HCT116 (cell line): Measurements from ENCODE around the gene DPF3.

Experiments used
- EZH2phosphoT487 ChIP-seq: fragments of 200-600 bp; IDR thresholded peaks from 2 replicates; pipeline ENCODE4 v1.6.1; 2018; ENCODE audit warnings: antibody characterized with exemption, borderline replicate concordance
- JUND ChIP-seq: IDR thresholded peaks from 2 replicates; pipeline ENCODE4 v1.6.1; 2012
- POLR2A ChIP-seq: IDR thresholded peaks from 2 replicates; pipeline ENCODE4 v1.7.0; 2011; ENCODE audit warnings: borderline replicate concordance; ENCODE audit not compliant: insufficient read depth, insufficient read length; ENCODE audit errors: extremely low read depth
- POLR2AphosphoS5 ChIP-seq: IDR thresholded peaks from 2 replicates; pipeline ENCODE4 v1.6.1; 2011; ENCODE audit warnings: mild to moderate bottlenecking, low read depth, low read length, moderate library complexity
- RAD21 ChIP-seq: IDR thresholded peaks from 2 replicates; pipeline ENCODE4 v1.6.1; 2012; ENCODE audit warnings: low read depth, mild to moderate bottlenecking
- SIN3A ChIP-seq: IDR thresholded peaks from 2 replicates; pipeline ENCODE4 v1.6.1; 2012; ENCODE audit warnings: low read depth
- SP1 ChIP-seq: IDR thresholded peaks from 2 replicates; pipeline ENCODE4 v1.6.1; 2012; ENCODE audit warnings: low read depth
- SRF ChIP-seq: IDR thresholded peaks from 2 replicates; pipeline ENCODE4 v1.6.1; 2012; ENCODE audit warnings: low read depth
- TCF7L2 ChIP-seq: IDR thresholded peaks from 2 replicates; pipeline ENCODE4 v1.7.0; 2011; ENCODE audit warnings: borderline replicate concordance, inconsistent platforms; ENCODE audit not compliant: insufficient read depth, insufficient read length; ENCODE audit errors: extremely low read depth
- TF ChIP-seq, protein P1 (sequence below), 3 experiments: fragments of 200-600 bp in 1 of 3; sonication (generic) in 1 of 3; IDR thresholded peaks in 2 of 3; conservative IDR thresholded peaks in 1 of 3; 2 replicates each; pipeline ENCODE4 v1.5.1; 2012 to 2017; ENCODE audit warnings: low read depth in 2 of 3, low read length in 2 of 3, antibody characterized with exemption in 1 of 3, borderline replicate concordance in 1 of 3, control low read depth in 1 of 3, mild to moderate bottlenecking in 1 of 3, mixed read lengths in 1 of 3, mixed run types in 1 of 3, moderate library complexity in 1 of 3; ENCODE audit not compliant: insufficient read depth in 1 of 3
- TF ChIP-seq, protein P2 (sequence below): IDR thresholded peaks from 2 replicates; pipeline ENCODE4 v1.6.1; 2012; ENCODE audit warnings: low read depth
- TF ChIP-seq, protein P3 (sequence below): IDR thresholded peaks from 2 replicates; pipeline ENCODE4 v1.6.1; 2011; ENCODE audit warnings: mild to moderate bottlenecking, low read length, moderate library complexity; ENCODE audit not compliant: insufficient replicate concordance; ENCODE audit errors: extremely low read depth
- TF ChIP-seq, protein P4 (sequence below): IDR thresholded peaks from 2 replicates; pipeline ENCODE4 v1.6.1; 2012

DNA sequence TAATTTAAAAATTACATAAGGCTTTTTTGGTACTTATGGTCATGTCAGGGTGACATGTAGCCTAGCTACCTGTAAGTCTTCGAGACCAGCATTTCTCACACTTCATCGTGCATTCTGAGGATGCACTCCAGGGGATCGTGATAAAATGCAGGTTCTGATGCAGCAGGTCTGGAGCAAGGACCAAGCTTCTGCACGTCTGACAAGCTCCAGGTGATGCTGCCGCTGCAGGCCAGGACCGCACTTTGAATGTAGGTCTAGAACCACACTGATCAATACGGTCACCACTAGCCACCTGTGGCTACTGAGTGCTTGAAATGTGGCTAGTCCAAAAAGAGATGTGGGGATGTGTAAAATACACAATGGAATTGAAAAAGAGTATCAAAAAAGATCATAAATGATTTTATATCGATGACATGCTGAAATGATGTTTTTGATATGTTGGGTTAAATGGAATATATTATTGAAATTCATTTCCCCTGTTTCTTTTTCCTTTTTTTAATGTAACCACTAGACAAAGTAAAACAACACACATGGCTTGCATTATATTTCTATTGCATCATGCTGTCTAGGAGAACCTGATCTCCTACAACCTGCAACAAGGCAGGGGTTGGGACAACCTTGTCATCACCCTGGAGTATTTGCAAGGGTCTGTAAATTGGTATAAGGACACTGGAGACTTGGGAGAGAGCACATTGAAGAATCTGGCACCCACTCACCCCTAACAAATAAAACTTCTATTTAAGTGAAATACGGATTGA lies 142.4 kb downstream of the DPF3 start:
- TF ChIP-seq POLR2AphosphoS5 = no peak
- TF ChIP-seq SRF = no peak
- TF ChIP-seq, protein P1, sequence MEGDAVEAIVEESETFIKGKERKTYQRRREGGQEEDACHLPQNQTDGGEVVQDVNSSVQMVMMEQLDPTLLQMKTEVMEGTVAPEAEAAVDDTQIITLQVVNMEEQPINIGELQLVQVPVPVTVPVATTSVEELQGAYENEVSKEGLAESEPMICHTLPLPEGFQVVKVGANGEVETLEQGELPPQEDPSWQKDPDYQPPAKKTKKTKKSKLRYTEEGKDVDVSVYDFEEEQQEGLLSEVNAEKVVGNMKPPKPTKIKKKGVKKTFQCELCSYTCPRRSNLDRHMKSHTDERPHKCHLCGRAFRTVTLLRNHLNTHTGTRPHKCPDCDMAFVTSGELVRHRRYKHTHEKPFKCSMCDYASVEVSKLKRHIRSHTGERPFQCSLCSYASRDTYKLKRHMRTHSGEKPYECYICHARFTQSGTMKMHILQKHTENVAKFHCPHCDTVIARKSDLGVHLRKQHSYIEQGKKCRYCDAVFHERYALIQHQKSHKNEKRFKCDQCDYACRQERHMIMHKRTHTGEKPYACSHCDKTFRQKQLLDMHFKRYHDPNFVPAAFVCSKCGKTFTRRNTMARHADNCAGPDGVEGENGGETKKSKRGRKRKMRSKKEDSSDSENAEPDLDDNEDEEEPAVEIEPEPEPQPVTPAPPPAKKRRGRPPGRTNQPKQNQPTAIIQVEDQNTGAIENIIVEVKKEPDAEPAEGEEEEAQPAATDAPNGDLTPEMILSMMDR (IDR thresholded peaks at IDR 0.05 in 2 of 3, conservative IDR thresholded peaks at IDR 0.05 in 1 of 3; ENCODE audit: borderline replicate concordance in 1 of 3, insufficient read depth in 1 of 3, low read depth in 2 of 3, low read length in 2 of 3) = no peak
- TF ChIP-seq, protein P2, sequence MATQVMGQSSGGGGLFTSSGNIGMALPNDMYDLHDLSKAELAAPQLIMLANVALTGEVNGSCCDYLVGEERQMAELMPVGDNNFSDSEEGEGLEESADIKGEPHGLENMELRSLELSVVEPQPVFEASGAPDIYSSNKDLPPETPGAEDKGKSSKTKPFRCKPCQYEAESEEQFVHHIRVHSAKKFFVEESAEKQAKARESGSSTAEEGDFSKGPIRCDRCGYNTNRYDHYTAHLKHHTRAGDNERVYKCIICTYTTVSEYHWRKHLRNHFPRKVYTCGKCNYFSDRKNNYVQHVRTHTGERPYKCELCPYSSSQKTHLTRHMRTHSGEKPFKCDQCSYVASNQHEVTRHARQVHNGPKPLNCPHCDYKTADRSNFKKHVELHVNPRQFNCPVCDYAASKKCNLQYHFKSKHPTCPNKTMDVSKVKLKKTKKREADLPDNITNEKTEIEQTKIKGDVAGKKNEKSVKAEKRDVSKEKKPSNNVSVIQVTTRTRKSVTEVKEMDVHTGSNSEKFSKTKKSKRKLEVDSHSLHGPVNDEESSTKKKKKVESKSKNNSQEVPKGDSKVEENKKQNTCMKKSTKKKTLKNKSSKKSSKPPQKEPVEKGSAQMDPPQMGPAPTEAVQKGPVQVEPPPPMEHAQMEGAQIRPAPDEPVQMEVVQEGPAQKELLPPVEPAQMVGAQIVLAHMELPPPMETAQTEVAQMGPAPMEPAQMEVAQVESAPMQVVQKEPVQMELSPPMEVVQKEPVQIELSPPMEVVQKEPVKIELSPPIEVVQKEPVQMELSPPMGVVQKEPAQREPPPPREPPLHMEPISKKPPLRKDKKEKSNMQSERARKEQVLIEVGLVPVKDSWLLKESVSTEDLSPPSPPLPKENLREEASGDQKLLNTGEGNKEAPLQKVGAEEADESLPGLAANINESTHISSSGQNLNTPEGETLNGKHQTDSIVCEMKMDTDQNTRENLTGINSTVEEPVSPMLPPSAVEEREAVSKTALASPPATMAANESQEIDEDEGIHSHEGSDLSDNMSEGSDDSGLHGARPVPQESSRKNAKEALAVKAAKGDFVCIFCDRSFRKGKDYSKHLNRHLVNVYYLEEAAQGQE = no peak
- no peak for TF ChIP-seq EZH2phosphoT487
- TF ChIP-seq, protein P3, sequence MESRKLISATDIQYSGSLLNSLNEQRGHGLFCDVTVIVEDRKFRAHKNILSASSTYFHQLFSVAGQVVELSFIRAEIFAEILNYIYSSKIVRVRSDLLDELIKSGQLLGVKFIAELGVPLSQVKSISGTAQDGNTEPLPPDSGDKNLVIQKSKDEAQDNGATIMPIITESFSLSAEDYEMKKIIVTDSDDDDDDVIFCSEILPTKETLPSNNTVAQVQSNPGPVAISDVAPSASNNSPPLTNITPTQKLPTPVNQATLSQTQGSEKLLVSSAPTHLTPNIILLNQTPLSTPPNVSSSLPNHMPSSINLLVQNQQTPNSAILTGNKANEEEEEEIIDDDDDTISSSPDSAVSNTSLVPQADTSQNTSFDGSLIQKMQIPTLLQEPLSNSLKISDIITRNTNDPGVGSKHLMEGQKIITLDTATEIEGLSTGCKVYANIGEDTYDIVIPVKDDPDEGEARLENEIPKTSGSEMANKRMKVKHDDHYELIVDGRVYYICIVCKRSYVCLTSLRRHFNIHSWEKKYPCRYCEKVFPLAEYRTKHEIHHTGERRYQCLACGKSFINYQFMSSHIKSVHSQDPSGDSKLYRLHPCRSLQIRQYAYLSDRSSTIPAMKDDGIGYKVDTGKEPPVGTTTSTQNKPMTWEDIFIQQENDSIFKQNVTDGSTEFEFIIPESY = no peak
- TF ChIP-seq SP1 = no peak
- TF ChIP-seq TCF7L2 = no peak
- no peak for TF ChIP-seq SIN3A
- no peak for TF ChIP-seq POLR2A
- no peak for TF ChIP-seq RAD21
- TF ChIP-seq, protein P4, sequence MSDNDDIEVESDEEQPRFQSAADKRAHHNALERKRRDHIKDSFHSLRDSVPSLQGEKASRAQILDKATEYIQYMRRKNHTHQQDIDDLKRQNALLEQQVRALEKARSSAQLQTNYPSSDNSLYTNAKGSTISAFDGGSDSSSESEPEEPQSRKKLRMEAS = no peak
- no peak for TF ChIP-seq JUND
